C4-2B (cell line): ENCODE data around the gene ANXA3.

Source experiments
- CTCF ChIP-seq: fragments of 450-650 bp; conservative IDR thresholded peaks from 2 replicates; pipeline ENCODE4 v1.5.1; 2017; ENCODE audit warnings: mild to moderate bottlenecking
- ZFX ChIP-seq: fragments of 450-650 bp; IDR thresholded peaks from 2 replicates; pipeline ENCODE4 v1.6.1; 2017

GRCh38 chr4:78602334-78602733, 50.8 kb downstream of the ANXA3 start:
- TF ChIP-seq CTCF, result no peak
- no peak for TF ChIP-seq ZFX
